Thoracic aorta (tissue), 2 donors: ENCODE results near the gene PDGFRB. TPM values are rescaled to one million over a fixed set of nuclear protein-coding genes. Genes with fewer than 3 reads are reported as not detected.

Source experiments
- ATAC-seq: fragments of 150-250 bp; one replicate; pipeline ENCODE4 v1.8.0; 2017; ENCODE audit warnings: low read depth; ENCODE audit not compliant: insufficient number of reproducible peaks, low FRiP score
- DNase-seq: peaks from one replicate; pipeline ENCODE4 v3.0.0-alpha.2; 2020; ENCODE audit warnings: low spot score
- H3K27ac ChIP-seq, 2 donors: fragments of 200-600 bp; sonication (generic); 1 replicate in 1 of 2; 2 replicates in 1 of 2; pipeline ENCODE4 v1.5.1; 2016; ENCODE audit warnings: mild to moderate bottlenecking in 2 of 2, moderate library complexity in 2 of 2
- H3K27me3 ChIP-seq: fragments of 200-600 bp; sonication (generic); replicated peaks from 2 replicates; pipeline ENCODE4 v1.6.0; 2016; ENCODE audit warnings: mild to moderate bottlenecking; ENCODE audit not compliant: insufficient read depth
- H3K36me3 ChIP-seq: fragments of 200-600 bp; sonication (generic); one replicate; pipeline ENCODE4 v1.5.1; 2016
- H3K4me1 ChIP-seq, 2 donors: fragments of 200-600 bp; sonication (generic); 1 replicate in 1 of 2; 2 replicates in 1 of 2; pipeline versions ENCODE4 v1.5.1 to v1.6.0; 2016; ENCODE audit warnings: low read depth in 2 of 2, mild to moderate bottlenecking in 1 of 2; ENCODE audit not compliant: control insufficient read depth in 1 of 2
- H3K4me3 ChIP-seq: fragments of 200-600 bp; sonication (generic); 2 replicates; pipeline ENCODE4 v1.5.1; 2016; ENCODE audit warnings: mild to moderate bottlenecking
- H3K9me3 ChIP-seq: fragments of 200-600 bp; sonication (generic); 2 replicates; pipeline ENCODE4 v1.5.1; 2016
- total RNA-seq, 2 donors: library from RNA; depleted of rRNA; stranded (reverse); fragments of >200 nt; gene quantifications; one replicate each; pipeline versions ENCODE4 v1.1.0 to v1.2.3, GENCODE V29; 2016
- TF ChIP-seq, protein P1 (sequence below): fragments of 200-600 bp; sonication (generic); IDR thresholded peaks from one replicate; pipeline ENCODE4 v1.5.1; 2019; ENCODE audit warnings: antibody characterized with exemption

Gene PDGFRB
- total RNA-seq, 2 donors from 2014 or later: 362 to 421 TPM

- TF ChIP-seq, protein P1, sequence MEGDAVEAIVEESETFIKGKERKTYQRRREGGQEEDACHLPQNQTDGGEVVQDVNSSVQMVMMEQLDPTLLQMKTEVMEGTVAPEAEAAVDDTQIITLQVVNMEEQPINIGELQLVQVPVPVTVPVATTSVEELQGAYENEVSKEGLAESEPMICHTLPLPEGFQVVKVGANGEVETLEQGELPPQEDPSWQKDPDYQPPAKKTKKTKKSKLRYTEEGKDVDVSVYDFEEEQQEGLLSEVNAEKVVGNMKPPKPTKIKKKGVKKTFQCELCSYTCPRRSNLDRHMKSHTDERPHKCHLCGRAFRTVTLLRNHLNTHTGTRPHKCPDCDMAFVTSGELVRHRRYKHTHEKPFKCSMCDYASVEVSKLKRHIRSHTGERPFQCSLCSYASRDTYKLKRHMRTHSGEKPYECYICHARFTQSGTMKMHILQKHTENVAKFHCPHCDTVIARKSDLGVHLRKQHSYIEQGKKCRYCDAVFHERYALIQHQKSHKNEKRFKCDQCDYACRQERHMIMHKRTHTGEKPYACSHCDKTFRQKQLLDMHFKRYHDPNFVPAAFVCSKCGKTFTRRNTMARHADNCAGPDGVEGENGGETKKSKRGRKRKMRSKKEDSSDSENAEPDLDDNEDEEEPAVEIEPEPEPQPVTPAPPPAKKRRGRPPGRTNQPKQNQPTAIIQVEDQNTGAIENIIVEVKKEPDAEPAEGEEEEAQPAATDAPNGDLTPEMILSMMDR: no peak
- no peak for DNase-seq
- no peak for ATAC-seq
- Histone ChIP-seq H3K27me3 (no peaks in the 10 kb centered on the region), H3K4me1 (peaks cover 0 to 9% of the 10 kb centered on the region in 2 donors), H3K9me3 (no peaks in the 10 kb centered on the region), H3K27ac (no peak overlapping the region), H3K36me3 (peaks cover 89% of the 10 kb centered on the region), H3K4me3 (no peak overlapping the region)
These were observed 30.3 kb downstream of the PDGFRB start for GRCh38 chr5:150125334-150125733.

DNA sequence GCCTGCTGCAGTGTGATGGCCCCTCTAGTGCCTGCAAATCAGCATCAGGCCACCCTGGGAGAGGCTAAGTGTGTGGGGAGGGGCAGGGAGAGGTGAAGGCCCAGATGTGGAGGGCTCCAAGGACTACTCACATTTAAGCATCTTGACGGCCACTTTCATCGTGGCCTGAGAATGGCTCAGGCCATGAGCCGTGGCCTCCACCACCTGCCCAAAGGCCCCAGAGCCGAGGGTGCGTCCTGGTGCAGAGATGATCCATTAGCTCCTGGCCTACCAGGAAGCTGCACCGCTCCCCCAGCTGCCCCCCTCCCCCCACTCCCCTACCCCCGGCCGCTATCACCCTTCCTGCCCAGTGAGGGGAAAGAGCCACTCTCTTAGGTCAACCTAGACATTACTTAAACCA is 31.0 kb downstream of the PDGFRB start:
- H3K27me3 ChIP-seq: no peaks in the 10 kb centered on the region
- H3K27ac ChIP-seq: no peak overlapping the region
- ATAC-seq (no peak), DNase-seq (no peak)
- no peaks in the 10 kb centered on the region for H3K9me3 ChIP-seq
- H3K36me3 ChIP-seq: peaks cover 94% of the 10 kb centered on the region
- H3K4me3 ChIP-seq: no peak overlapping the region
- TF ChIP-seq, protein P1: no peak
- peaks cover 0 to 2% of the 10 kb centered on the region in 2 donors for H3K4me1 ChIP-seq

- no peak overlapping the region for H3K4me3 ChIP-seq
- H3K36me3 ChIP-seq: peaks cover 94% of the 10 kb centered on the region
- no peaks in the 10 kb centered on the region for H3K27me3 ChIP-seq
- no peaks in the 10 kb centered on the region for H3K9me3 ChIP-seq
- H3K27ac ChIP-seq: no peak overlapping the region
- DNase-seq (no peak), ATAC-seq (no peak)
- TF ChIP-seq, protein P1: no peak
- H3K4me1 ChIP-seq: no peaks in the 10 kb centered on the region
These were observed 31.5 kb downstream of the PDGFRB start for GRCh38 chr5:150124111-150124557.

DNA sequence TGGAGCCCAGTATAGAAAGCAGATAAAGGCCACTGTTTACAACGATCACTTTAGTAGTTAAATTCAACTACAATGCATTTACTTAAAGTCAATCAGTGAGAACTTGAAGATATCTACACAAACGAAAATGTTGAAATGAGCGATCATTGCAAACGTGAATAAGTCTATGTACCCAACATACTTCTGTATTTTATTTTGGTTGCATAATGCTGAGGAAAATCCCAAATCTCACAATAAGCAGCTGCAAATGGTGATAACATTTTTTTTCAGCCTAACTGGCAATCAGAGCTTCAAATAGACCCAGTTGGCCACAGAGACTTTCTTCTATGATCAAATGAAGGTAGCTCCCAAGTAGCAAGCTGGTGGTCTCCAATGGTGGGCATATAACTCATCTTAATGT is 32.1 kb downstream of the PDGFRB start:
- TF ChIP-seq, protein P1: no peak
- no peak overlapping the region for H3K4me3 ChIP-seq
- H3K27me3 ChIP-seq: no peaks in the 10 kb centered on the region
- no peaks in the 10 kb centered on the region for H3K9me3 ChIP-seq
- H3K36me3 ChIP-seq: peaks cover 94% of the 10 kb centered on the region
- no peaks in the 10 kb centered on the region for H3K4me1 ChIP-seq
- DNase-seq (no peak), ATAC-seq (no peak)
- no peak overlapping the region for H3K27ac ChIP-seq

- ATAC-seq (no peak), DNase-seq (no peak)
- H3K36me3 ChIP-seq: peaks cover 94% of the 10 kb centered on the region
- H3K27me3 ChIP-seq: no peaks in the 10 kb centered on the region
- TF ChIP-seq, protein P1: no peak
- no peaks in the 10 kb centered on the region for H3K9me3 ChIP-seq
- H3K27ac ChIP-seq: no peak overlapping the region
- H3K4me3 ChIP-seq: no peak overlapping the region
- no peaks in the 10 kb centered on the region for H3K4me1 ChIP-seq
These were observed 32.8 kb downstream of the PDGFRB start for GRCh38 chr5:150122536-150123481.
